MM.1S (cell line): Measurements from ENCODE around the gene ATG4C.
"Not testable (repeated sequence)": the region's sequence is repeated elsewhere in the genome, so short reads cannot be mapped to it uniquely, and the experiment has no call there.

Source experiments
- DNase-seq: peaks from one replicate; pipeline ENCODE4 v3.0.0-alpha.2; 2015
- H2AFZ ChIP-seq: fragments of 300-600 bp; sonication (generic); 2 replicates; pipeline ENCODE4 v1.6.0; 2016; ENCODE audit warnings: antibody characterized with exemption, low read length
- H3F3A ChIP-seq: fragments of 300-600 bp; sonication (generic); 2 replicates; pipeline ENCODE4 v1.6.1; 2016; ENCODE audit warnings: mild to moderate bottlenecking, antibody characterized with exemption, low read length, moderate library complexity, mixed read lengths; ENCODE audit not compliant: insufficient read depth
- H3K27ac ChIP-seq: fragments of 300-600 bp; sonication (generic); 2 replicates; pipeline ENCODE4 v1.5.1; 2016; ENCODE audit warnings: mild to moderate bottlenecking, low read length
- H3K27me3 ChIP-seq: fragments of 300-600 bp; sonication (generic); replicated peaks from 2 replicates; pipeline ENCODE4 v1.6.0; 2016; ENCODE audit warnings: low read length; ENCODE audit not compliant: insufficient read depth
- H3K36me3 ChIP-seq: fragments of 300-600 bp; sonication (generic); replicated peaks from 2 replicates; pipeline ENCODE4 v1.6.1; 2016; ENCODE audit warnings: mild to moderate bottlenecking, low read length, mixed read lengths; ENCODE audit not compliant: insufficient read depth
- H3K4me1 ChIP-seq: fragments of 300-600 bp; sonication (generic); 2 replicates; pipeline ENCODE4 v1.6.1; 2016; ENCODE audit warnings: low read length, mixed read lengths
- H3K4me2 ChIP-seq: fragments of 300-600 bp; sonication (generic); 2 replicates; pipeline ENCODE4 v1.6.0; 2016; ENCODE audit warnings: low read depth, low read length
- H3K4me3 ChIP-seq: fragments of 300-600 bp; sonication (generic); 2 replicates; pipeline ENCODE4 v1.5.1; 2016; ENCODE audit warnings: low read length, mixed read lengths
- H3K79me2 ChIP-seq: fragments of 300-600 bp; sonication (generic); 2 replicates; pipeline ENCODE4 v1.6.1; 2016; ENCODE audit warnings: mixed run types, low read length, mixed read lengths
- H3K9ac ChIP-seq: fragments of 300-600 bp; sonication (generic); 2 replicates; pipeline ENCODE4 v1.6.1; 2016; ENCODE audit warnings: low read length, mixed read lengths
- H3K9me2 ChIP-seq: fragments of 300-600 bp; sonication (generic); replicated peaks from 2 replicates; pipeline ENCODE4 v1.6.1; 2016; ENCODE audit warnings: mild to moderate bottlenecking, low read length, mixed read lengths; ENCODE audit not compliant: insufficient read depth
- H3K9me3 ChIP-seq: fragments of 300-600 bp; sonication (generic); replicated peaks from 2 replicates; pipeline ENCODE4 v1.6.1; 2016; ENCODE audit warnings: mild to moderate bottlenecking, low read length, mixed read lengths; ENCODE audit not compliant: insufficient read depth
- H4K20me1 ChIP-seq: fragments of 300-600 bp; sonication (generic); 2 replicates; pipeline ENCODE4 v1.6.1; 2016; ENCODE audit warnings: mild to moderate bottlenecking, low read length, moderate library complexity, mixed read lengths; ENCODE audit not compliant: insufficient read depth
- CTCF ChIP-seq: fragments of 300-600 bp; sonication (generic); IDR thresholded peaks from 2 replicates; pipeline ENCODE4 v1.5.1; 2016; ENCODE audit warnings: antibody characterized with exemption, low read length, mixed read lengths
- EZH2 ChIP-seq: fragments of 300-600 bp; sonication (generic); optimal IDR thresholded peaks from 2 replicates; pipeline ENCODE3; 2017; ENCODE audit warnings: low read depth, mild to moderate bottlenecking, antibody characterized with exemption, low read length, mixed read lengths
- EZH2phosphoT487 ChIP-seq: fragments of 300-600 bp; sonication (generic); IDR thresholded peaks from 2 replicates; pipeline ENCODE4 v1.6.1; 2018; ENCODE audit warnings: antibody characterized with exemption, low read length

ATG4C gene

DNA sequence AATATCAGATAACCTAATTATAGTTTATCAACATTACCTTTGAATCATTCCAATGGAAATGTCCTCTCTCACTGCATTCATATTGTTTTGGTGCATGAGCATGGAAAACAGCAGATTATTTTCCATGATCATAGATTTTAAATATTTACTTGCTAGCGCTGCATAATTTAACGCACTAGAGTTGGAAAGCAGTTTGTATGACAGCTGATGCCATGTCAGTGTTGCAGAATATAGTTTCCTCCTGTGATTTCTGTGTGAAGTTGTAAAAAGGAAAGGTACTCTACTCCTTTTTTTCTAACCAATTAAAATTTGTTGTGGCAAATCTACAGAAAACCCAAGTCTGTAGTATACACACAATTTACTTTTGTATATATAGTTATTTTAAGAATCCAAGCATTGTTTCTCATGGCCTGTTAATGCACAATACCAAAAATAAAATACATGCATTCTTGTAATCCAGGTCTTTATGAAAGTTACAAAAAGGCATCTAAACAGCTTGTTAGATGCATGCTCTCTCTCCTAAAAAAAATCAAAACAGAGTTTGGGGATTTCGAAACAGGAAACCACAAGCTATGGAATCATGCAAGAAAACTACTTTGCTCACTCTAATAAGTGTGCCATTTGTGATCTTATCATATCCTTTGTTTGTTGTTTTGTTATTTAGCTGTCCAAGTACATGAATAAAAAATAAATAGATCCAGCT is 1.9 kb upstream of the ATG4C start:
- Histone ChIP-seq H3K27ac (no peak overlapping the region), H3K36me3 (no peaks in the 10 kb centered on the region), H3K79me2 (peaks cover 22% of the 10 kb centered on the region), H3K9me3 (no peaks in the 10 kb centered on the region), H3K4me1 (peaks cover 9% of the 10 kb centered on the region; the same call in 1 of the 2 replicates), H3K9ac (no peak overlapping the region), H3F3A (0 out of 2 replicates have a peak, but pooled peaks cover 6% of the 10 kb centered on the region), H3K27me3 (no peaks in the 10 kb centered on the region), H3K4me3 (no peak overlapping the region), H3K4me2 (no peak overlapping the region), H4K20me1 (no peaks in the 10 kb centered on the region), H2AFZ (no peak overlapping the region), H3K9me2 (no peaks in the 10 kb centered on the region)
- DNase-seq = no peak
- TF ChIP-seq CTCF = no peak
- no peak for TF ChIP-seq EZH2
- TF ChIP-seq EZH2phosphoT487 = no peak

- peak overlapping the region; percentile 61; the same call in 1 of the 2 replicates for H3K4me2 ChIP-seq
- not testable (repeated sequence) for H3K27ac ChIP-seq, H4K20me1 ChIP-seq, H3K36me3 ChIP-seq, H3K9ac ChIP-seq, H3K4me3 ChIP-seq, H3F3A ChIP-seq, DNase-seq, H3K27me3 ChIP-seq, H3K4me1 ChIP-seq, H2AFZ ChIP-seq, H3K9me3 ChIP-seq, H3K9me2 ChIP-seq
- H3K79me2 ChIP-seq = peaks cover 22% of the 10 kb centered on the region
Observed at GRCh38 chr1:62782544-62783212, 1.3 kb upstream of the ATG4C start.

- DNase-seq = no peak
- Histone ChIP-seq H3K27me3 (no peaks in the 10 kb centered on the region), H3K4me2 (peak overlapping the region; percentile 90), H3K4me1 (peaks cover 9% of the 10 kb centered on the region; the same call in 1 of the 2 replicates), H3F3A (0 out of 2 replicates have a peak, but pooled peaks cover 6% of the 10 kb centered on the region), H2AFZ (peak overlapping the region; percentile 91), H3K9me2 (no peaks in the 10 kb centered on the region), H3K36me3 (no peaks in the 10 kb centered on the region), H3K9ac (peak overlapping the region; percentile 67), H3K4me3 (peak overlapping the region; percentile 93), H3K79me2 (peaks cover 35% of the 10 kb centered on the region), H4K20me1 (no peaks in the 10 kb centered on the region), H3K9me3 (no peaks in the 10 kb centered on the region), H3K27ac (peak overlapping the region; percentile 65; the same call in 1 of the 2 replicates)
- TF ChIP-seq EZH2 = no peak
- TF ChIP-seq CTCF = no peak
- no peak for TF ChIP-seq EZH2phosphoT487
Observed at GRCh38 chr1:62784509-62785365, 805 bp downstream of the ATG4C start.
